Loucy (cell line): ENCODE measurements around the gene FABP7.

Experiments used
- H2AFZ ChIP-seq: fragments of 200-600 bp; sonication (generic); 2 replicates; pipeline ENCODE4 v1.6.0; 2016; ENCODE audit warnings: antibody characterized with exemption, mild to moderate bottlenecking, low read length, moderate library complexity
- H3F3A ChIP-seq: fragments of 200-600 bp; 2 replicates; pipeline ENCODE4 v1.6.0; 2016; ENCODE audit warnings: antibody characterized with exemption, low read depth, mild to moderate bottlenecking
- H3K27me3 ChIP-seq: fragments of 200-600 bp; sonication (generic); 2 replicates; pipeline ENCODE4 v1.6.1; 2014; ENCODE audit warnings: low read length, mild to moderate bottlenecking; ENCODE audit not compliant: insufficient read depth, poor library complexity, severe bottlenecking
- H3K36me3 ChIP-seq: fragments of 200-600 bp; sonication (generic); 2 replicates; pipeline ENCODE4 v1.6.1; 2016; ENCODE audit warnings: low read length; ENCODE audit not compliant: insufficient read depth
- H3K4me1 ChIP-seq: fragments of 200-600 bp; sonication (generic); 2 replicates; pipeline ENCODE4 v1.5.1; 2014; ENCODE audit warnings: low read length, mild to moderate bottlenecking; ENCODE audit not compliant: insufficient read depth, poor library complexity, severe bottlenecking
- H3K4me2 ChIP-seq: fragments of 200-600 bp; sonication (generic); 2 replicates; pipeline ENCODE4 v1.6.0; 2014; ENCODE audit warnings: antibody characterized with exemption, low read length, low read depth, mild to moderate bottlenecking; ENCODE audit not compliant: poor library complexity, severe bottlenecking
- H3K4me3 ChIP-seq: fragments of 200-600 bp; sonication (generic); 2 replicates; pipeline ENCODE4 v1.5.1; 2014; ENCODE audit warnings: low read length, mild to moderate bottlenecking, mixed read lengths; ENCODE audit not compliant: poor library complexity, severe bottlenecking
- H3K79me2 ChIP-seq: fragments of 200-600 bp; sonication (generic); 2 replicates; pipeline ENCODE4 v1.6.1; 2014; ENCODE audit warnings: low read length; ENCODE audit not compliant: insufficient read depth
- H3K9ac ChIP-seq: fragments of 200-600 bp; sonication (generic); 2 replicates; pipeline ENCODE4 v1.6.0; 2014; ENCODE audit warnings: mild to moderate bottlenecking, low read depth, low read length, moderate library complexity; ENCODE audit not compliant: poor library complexity, severe bottlenecking
- H3K9me2 ChIP-seq: fragments of 200-600 bp; sonication (generic); replicated peaks from 2 replicates; pipeline ENCODE4 v1.6.1; 2016; ENCODE audit warnings: low read depth, low read length, mixed read lengths
- H3K9me3 ChIP-seq: fragments of 200-600 bp; sonication (generic); 2 replicates; pipeline ENCODE4 v1.6.1; 2014; ENCODE audit warnings: mild to moderate bottlenecking, antibody characterized with exemption, low read length, low read depth; ENCODE audit not compliant: insufficient read depth
- H4K20me1 ChIP-seq: fragments of 200-600 bp; sonication (generic); 2 replicates; pipeline ENCODE4 v1.6.0; 2014; ENCODE audit warnings: antibody characterized with exemption, low read length, mild to moderate bottlenecking; ENCODE audit not compliant: insufficient read depth, poor library complexity, severe bottlenecking
- EZH2phosphoT487 ChIP-seq: fragments of 200-600 bp; IDR thresholded peaks from 2 replicates; pipeline ENCODE4 v1.6.1; 2018; ENCODE audit warnings: antibody characterized with exemption, mild to moderate bottlenecking, moderate library complexity, borderline replicate concordance
- TF ChIP-seq, protein P1 (sequence below): fragments of 200-600 bp; sonication (generic); conservative IDR thresholded peaks from 2 replicates; pipeline ENCODE4 v1.5.1; 2014; ENCODE audit warnings: mild to moderate bottlenecking, antibody characterized with exemption, low read length

Gene FABP7

DNA sequence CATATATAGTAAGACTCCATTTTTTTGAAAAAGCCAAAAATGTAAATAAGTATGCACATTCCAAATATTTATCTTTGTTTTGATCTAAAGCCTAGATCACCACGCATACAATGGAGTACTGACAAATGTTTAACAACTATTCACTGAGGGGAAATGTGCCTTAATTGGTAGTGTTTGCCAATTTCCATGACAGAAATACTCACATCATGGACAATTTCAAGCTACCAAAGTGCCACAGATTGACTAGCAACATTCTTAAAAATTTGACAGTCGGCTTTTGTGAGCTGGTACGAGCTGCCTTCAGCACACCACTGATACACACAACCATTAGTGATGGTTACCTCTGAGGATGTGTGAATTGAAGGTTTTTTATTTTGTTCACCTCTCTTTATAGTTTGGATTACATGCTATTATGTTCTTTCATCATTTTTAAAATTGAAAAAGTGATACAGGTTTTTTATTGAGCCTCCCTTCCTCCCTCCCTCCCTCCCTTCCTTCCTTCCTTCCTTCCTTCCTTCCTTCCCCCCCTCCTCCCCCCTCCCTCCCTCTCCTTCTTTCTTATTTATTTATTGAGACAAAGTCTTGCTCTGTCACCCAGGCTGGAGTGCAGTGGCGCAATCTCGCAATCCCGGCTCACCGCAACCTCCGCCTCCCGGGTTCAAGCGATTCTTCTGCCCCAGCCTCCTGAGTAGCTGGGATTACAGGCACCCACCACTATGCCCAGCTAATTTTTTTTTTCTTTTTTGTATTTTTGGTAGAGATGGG, 28.8 kb downstream of the FABP7 start:
- no peak for TF ChIP-seq EZH2phosphoT487
- TF ChIP-seq, protein P1, sequence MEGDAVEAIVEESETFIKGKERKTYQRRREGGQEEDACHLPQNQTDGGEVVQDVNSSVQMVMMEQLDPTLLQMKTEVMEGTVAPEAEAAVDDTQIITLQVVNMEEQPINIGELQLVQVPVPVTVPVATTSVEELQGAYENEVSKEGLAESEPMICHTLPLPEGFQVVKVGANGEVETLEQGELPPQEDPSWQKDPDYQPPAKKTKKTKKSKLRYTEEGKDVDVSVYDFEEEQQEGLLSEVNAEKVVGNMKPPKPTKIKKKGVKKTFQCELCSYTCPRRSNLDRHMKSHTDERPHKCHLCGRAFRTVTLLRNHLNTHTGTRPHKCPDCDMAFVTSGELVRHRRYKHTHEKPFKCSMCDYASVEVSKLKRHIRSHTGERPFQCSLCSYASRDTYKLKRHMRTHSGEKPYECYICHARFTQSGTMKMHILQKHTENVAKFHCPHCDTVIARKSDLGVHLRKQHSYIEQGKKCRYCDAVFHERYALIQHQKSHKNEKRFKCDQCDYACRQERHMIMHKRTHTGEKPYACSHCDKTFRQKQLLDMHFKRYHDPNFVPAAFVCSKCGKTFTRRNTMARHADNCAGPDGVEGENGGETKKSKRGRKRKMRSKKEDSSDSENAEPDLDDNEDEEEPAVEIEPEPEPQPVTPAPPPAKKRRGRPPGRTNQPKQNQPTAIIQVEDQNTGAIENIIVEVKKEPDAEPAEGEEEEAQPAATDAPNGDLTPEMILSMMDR = no peak
- H3K9me3 ChIP-seq = no peaks in the 10 kb centered on the region
- no peak overlapping the region for H3K9ac ChIP-seq
- H3K9me2 ChIP-seq = no peaks in the 10 kb centered on the region
- H3K4me2 ChIP-seq = no peak overlapping the region
- H3K79me2 ChIP-seq = no peaks in the 10 kb centered on the region
- no peak overlapping the region for H3K4me3 ChIP-seq
- no peaks in the 10 kb centered on the region for H3K27me3 ChIP-seq
- H3K4me1 ChIP-seq = no peaks in the 10 kb centered on the region
- no peaks in the 10 kb centered on the region for H3F3A ChIP-seq
- H2AFZ ChIP-seq = no peak overlapping the region
- H4K20me1 ChIP-seq = no peaks in the 10 kb centered on the region
- no peaks in the 10 kb centered on the region for H3K36me3 ChIP-seq

DNA sequence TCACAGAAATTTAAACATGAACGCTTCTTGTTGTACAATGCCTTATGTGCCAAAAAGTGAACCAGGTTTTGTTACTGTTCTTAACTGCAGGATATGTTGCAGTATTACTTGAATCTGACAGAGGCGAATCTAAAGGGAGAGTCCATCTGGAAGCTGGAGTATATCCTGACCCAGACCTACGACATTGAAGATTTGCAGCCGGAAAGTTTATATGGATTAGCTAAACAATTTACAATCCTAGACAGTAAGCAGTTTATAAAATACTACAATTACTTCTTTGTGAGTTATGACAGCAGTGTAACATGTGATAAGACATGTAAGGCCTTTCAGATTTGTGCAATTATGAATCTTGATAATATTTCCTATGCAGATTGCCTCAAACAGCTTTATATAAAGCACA, 29.5 kb downstream of the FABP7 start:
- Histone ChIP-seq H3K4me1 (no peaks in the 10 kb centered on the region), H3K36me3 (no peaks in the 10 kb centered on the region), H3K9me2 (no peaks in the 10 kb centered on the region), H4K20me1 (no peaks in the 10 kb centered on the region), H2AFZ (no peak overlapping the region), H3K9ac (no peak overlapping the region), H3K4me3 (no peak overlapping the region), H3K79me2 (no peaks in the 10 kb centered on the region), H3K4me2 (no peak overlapping the region), H3F3A (no peaks in the 10 kb centered on the region), H3K27me3 (no peaks in the 10 kb centered on the region), H3K9me3 (no peaks in the 10 kb centered on the region)
- TF ChIP-seq EZH2phosphoT487 = no peak
- TF ChIP-seq, protein P1 = no peak

DNA sequence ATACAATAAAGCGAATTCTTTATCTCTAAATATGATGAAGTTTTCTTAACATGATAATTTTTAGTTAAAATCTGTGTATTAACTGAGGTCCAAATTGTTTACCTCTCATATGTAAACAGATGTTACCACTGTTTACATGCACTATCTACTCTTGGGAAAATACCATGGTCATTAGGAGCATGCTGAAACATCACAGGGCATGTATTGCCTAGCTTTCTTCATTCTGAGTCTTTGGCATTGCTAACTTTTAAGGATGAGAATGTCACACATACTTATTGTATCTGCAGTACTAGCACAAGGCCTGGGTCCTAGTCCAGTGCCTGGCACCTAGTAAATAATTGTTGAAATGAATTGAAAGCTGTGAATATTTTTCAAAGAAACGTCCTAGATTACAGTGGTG, 30.2 kb downstream of the FABP7 start:
- H3K4me2 ChIP-seq = no peak overlapping the region

More for the DNA sequence above, 30.2 kb downstream of the FABP7 start:
- Histone ChIP-seq H3K9me3 (no peaks in the 10 kb centered on the region), H3K4me1 (no peaks in the 10 kb centered on the region), H3K36me3 (no peaks in the 10 kb centered on the region), H3F3A (no peaks in the 10 kb centered on the region), H3K79me2 (no peaks in the 10 kb centered on the region), H3K9ac (no peak overlapping the region), H4K20me1 (no peaks in the 10 kb centered on the region), H3K4me3 (no peak overlapping the region), H2AFZ (no peak overlapping the region), H3K27me3 (no peaks in the 10 kb centered on the region), H3K9me2 (no peaks in the 10 kb centered on the region)
- TF ChIP-seq, protein P1 = no peak
- TF ChIP-seq EZH2phosphoT487 = no peak
